Activated CD4-positive, alpha-beta T cell treated with anti-CD3 and anti-CD28 coated beads for 4 hours (primary cell): ENCODE results near the gene NLGN2.

Experiments used
- DNase-seq, 2 donors: peaks; one replicate each; pipeline ENCODE4 v3.0.0-alpha.2; 2020

The NLGN2 gene

GRCh38 chr17:7466639-7467341, 59.1 kb downstream of the NLGN2 start:
- no peak for DNase-seq

- DNase-seq, result no peak
Observed at GRCh38 chr17:7467498-7467897, 59.9 kb downstream of the NLGN2 start.

GRCh38 chr17:7468290-7468689, 60.6 kb downstream of the NLGN2 start:
- no peak for DNase-seq

GRCh38 chr17:7468804-7469389, 61.3 kb downstream of the NLGN2 start:
- DNase-seq, result no peak
